Endometrium (tissue), 2 donors: ENCODE results near the gene GLIPR1.
"Not testable (repeated sequence)": the region's sequence is repeated elsewhere in the genome, so short reads cannot be mapped to it uniquely, and the experiment has no call there.

Experiments used
- FAIRE-seq: peaks from 2 replicates; lab custom pipeline; 2012; peaks lifted over from hg19 to GRCh38; lab: Jason Lieb, UNC
- donor health status: control.
- donor health status: control.

The GLIPR1 gene

DNA sequence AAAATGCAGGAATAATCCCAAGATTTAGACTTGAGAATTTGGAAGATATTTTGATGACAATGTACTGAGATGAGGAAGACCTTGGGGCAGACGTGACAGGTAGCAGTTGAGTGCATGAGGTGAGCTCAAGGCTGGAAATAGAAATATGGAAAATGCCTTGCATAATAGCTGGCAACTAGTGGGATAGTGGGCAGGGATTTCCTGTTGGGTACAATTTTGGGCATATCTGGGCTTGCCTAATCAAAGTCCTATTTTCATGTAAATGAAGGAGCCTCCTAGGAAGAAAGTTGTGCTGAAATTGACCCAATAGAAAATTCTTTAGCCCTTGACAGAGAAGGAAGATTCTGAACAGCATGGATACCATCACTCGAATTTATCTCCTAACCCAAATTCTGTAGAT is 6.4 kb upstream of the GLIPR1 start:
- FAIRE-seq, result no peak

DNA sequence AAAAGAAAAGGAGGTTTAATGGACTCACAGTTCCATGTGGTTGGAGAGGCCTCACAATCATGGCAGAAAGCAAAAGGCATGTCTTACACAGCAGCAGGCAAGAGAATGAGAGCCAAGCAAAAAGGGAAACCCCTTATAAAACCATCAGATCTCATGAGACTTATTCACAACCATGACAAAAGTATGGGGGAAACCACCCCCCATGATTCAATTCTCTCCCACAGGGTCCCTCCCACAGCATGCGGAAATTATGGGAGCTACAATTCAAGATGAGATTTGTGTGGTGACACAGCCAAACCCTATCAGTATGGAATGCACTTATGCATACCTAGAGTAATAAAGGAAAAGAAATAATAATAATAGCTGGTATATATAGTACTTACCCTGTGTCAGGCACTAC is 4.5 kb upstream of the GLIPR1 start:
- FAIRE-seq, result no peak

DNA sequence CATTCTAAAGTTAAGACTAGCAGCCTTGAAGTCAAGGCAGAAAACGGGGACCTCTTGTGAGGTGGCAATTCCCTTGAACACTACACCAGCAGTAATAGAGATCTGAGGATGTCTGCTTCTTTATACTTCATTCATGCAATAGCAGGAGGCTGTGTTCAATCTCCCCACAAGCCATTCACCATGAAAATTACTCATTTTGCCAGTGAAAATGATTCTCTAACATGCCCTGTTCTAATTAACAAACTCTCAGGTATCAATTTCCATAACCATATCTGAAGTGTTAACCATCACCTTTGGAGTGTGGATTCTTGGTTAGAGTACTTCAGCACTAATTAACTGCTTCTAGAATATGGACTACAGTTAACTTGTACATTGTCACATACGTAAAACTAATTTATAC is 3.4 kb upstream of the GLIPR1 start:
- FAIRE-seq, result no peak

DNA sequence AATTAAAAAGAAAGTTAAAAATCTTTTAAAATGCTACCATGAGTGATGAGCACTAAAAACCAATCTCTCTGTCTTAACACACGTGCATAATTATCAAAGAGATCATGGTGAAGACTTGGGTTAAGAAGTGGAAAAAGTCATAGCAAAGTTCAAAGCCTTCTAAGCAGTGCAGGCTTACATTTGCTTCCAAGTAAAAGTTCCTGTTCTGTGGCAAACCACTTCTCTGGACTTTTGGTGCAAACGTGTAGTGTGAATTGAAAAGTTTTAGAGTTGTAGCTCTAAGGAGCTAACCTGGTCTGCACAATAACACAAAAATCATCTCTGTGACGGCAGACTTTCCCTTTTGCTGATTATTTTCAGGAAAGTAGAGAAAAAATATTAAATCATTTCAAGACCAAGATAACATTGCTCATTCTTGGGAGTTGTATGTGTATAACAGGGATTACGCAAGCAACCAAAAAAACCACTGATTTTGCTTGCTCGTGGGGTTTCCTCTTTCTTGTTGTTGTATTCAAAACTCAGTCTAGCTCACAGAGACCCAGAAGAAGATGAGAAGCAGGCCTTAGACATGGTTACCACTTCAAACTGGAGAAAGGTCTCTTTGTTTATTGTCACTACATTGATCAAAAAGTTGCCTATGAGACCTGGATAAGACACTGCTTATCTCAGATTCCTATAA is 2.3 kb upstream of the GLIPR1 start:
- no peak for FAIRE-seq

DNA sequence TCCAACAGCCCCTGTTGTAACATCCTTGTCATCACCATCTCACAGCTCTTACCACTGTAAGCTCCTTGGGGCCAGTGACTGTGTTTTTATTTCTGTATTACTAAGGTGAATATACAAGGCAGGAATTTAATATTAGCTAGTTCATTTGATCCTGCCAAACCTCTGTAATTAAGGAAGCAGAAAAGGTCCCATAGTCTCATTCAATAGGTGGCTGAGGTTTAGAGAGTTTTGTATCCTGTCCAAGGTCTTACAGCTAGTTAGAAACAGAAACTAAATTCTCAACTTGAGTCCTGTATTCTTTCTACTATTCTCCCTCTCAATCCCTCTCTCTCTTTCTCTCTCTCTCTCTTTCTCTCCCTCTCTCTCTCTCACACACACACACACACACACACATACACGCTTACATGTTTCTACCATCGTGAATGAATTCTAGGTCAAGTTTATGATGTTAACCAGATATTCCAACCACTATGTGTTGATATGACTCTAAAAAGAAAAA is 543 bp upstream of the GLIPR1 start:
- FAIRE-seq, result no peak

DNA sequence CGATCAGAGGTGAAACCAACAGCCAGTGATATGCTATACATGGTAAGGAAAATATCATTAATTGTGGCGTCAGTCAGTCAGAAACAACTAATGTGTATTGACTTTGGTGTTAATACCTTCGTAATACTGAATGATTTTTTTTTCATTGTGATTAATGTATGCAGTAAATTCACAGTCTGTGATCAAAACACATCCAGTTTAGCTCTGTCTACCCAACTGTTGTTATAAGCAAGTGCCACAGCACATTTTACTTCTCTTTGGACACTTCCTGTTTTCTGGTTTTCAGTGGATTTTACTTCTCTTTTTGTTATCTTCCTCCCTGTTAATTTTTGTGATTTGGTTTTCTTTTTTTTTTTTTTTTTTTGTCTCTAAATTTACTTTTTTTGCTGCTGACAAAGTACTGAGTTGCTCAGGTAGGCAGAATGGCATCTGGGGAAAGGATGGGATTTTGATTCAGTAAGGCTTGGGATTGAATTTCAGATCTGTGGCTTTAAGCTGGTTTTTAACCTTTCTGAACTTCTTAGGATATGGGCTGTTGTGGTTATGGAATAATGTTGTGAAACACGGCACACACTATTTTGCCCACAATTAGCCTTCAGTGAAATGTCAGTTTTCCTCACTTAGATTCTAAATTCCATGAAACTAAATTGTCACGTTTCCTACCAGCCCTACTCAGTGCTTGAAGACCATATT is 604 bp downstream of the GLIPR1 start:
- FAIRE-seq, result no peak

DNA sequence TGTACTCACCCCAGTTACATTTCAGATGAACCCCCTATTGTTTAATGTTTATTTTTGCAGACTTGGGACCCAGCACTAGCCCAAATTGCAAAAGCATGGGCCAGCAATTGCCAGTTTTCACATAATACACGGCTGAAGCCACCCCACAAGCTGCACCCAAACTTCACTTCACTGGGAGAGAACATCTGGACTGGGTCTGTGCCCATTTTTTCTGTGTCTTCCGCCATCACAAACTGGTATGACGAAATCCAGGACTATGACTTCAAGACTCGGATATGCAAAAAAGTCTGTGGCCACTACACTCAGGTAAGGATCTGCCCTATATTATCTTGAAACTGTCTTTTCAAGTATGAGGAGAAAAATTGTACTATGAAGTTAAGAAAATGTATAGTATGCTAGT is 1.2 kb downstream of the GLIPR1 start:
- no peak for FAIRE-seq

DNA sequence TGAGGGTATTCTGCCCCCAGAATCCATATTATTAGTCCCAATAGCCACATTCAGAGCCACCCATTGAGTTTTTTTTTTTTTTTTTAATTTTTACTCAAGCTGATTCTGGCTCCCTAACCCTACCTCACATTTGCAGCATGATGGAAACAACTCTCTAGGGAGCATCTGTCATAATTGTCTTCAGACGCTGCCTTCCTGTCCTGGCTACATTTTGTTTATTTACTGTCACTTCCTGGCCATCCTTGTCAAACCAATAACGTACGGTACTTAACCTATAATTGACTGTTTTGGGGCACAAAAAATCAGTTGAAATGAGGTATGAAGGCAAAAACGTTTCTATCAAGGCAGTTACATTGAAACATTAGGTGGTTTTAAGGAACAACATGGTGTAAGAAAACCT is 2.1 kb downstream of the GLIPR1 start:
- FAIRE-seq, result no peak

DNA sequence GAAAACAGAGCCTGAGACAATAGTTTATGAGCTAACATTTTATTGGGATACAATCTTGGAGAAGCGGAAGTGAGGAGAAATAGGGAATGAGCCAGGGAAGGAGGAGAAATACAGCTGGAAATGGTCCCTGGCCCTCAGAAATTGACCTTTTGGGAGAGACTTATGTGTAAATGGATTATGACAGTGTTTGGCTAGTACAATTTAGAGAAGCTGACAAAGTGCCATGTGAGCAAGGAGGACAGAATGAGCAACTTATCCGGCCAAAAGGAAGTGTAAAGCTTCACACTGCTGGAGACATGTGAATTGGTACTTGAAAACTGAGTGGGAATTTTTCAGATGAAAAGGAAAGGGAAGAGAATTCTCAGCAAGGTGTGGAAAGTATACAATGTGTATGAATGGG is 2.9 kb downstream of the GLIPR1 start:
- no peak for FAIRE-seq

DNA sequence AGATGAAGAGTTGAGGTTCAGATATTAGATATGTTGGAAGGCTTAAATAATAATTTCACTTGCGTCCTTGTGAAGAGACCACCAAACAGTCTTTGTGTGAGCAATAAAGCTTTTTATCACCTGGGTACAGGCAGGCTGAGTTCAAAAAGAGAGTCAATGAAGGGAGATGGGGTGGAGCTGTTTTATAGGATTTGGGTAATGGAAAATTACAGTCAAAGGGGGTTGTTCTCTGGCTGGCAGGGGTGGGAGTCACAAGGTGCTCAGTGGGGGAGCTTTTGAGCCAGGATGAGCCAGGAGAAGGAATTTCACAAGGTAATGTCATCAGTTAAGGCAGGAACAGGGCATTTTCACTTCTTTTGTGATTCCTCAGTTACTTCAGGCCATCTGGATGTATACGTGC is 3.9 kb downstream of the GLIPR1 start:
- FAIRE-seq, result not testable (repeated sequence)

DNA sequence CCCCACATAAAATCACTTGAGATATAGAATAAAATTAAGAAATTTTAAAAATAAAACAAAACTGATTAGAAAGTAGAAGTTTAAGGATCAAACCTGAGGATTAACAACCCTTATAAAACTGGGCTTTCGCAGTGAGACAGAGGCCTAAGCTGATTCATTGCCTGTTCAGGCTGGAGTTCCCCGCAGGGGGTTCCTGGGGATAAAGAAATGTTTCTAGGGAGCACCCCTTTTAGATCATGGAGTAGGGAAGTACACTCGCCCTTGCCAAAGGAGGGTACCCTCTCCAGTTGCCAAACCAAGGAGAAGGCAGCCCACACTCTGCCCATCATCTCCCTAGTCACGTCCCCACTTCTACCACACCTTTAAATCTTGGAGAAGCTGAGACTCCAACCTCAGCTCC is 6.8 kb downstream of the GLIPR1 start:
- no peak for FAIRE-seq

DNA sequence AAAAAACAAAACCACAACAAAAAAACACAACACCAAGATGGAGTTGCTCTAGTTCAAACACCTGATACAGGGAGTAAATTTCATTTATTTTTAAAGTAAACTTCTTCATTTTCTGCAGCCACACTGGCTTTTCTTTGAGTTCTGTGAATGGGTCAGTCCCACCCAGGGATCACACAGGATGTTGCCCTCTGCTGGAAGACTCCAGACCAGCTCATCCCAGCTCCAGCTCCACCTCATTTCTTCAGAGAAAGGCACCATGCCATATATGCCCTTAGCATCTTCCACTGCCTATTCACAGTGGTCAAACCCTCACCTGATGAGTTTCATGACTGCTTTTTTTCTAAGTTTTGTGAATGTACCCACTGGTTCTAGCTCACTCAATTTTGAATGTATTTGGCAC is 8.0 kb downstream of the GLIPR1 start:
- no peak for FAIRE-seq

DNA sequence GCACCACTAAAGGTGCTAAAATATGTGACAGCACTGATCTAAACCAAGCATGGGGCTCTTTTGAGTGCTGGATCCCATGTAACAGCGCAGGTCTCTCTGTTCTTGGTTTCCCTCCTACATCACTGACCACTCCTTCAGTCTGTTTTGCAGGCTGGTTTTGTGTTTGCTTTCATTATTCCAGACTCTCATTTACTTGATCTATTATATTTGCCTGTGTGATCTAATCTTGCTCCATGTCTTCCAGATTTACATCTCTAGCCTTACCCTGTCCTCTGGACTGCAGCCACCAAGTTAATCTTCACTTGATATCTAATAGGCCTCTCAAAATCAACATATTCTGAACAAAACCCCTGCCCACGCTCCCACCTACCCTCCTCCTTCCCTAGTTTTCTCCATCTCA is 8.6 kb downstream of the GLIPR1 start:
- no peak for FAIRE-seq

DNA sequence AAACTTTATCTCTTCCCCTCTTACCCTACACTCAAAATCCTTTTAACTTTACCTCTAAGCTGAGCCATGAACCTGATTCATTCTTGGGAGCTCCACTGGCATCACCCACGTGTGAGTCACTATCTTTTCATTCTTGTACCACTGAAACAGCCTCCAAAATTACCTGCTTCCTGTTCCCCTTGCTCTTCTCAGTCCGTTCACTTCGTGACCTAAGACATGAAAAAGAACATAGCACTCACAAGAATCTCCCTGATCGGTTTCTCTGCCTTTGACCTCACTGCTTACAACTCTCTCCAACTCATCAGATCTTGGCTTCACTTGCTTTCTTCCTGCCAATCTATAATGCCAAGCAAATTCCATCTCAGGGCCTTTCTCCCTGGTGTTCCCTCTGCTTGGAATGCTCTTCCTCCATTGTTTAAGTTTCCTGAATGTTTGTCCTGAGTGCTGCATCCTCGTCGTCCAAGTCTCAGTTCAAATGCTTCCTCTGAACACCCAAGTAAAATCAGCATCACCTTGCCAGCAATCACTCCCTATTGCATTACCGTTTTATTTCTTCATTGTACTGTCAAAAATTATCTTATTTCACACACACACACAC is 9.2 kb downstream of the GLIPR1 start:
- no peak for FAIRE-seq

DNA sequence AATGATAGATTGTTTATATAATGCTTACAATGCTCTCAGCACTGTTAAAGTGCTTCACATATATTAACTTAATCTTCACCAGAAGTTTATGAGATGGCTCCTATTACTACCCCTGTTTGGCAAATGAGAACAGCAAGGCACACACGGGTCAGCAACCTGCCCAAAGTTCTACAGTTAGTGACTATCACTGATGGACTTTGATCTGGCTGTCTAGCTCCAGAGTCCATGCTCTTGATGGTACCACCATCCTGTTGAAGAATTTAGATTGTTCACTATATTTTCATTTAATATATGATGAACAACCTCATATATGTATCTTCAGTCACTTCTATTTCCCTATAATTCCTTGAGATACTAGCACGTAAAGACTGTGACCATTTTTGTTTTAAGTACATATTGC is 10.6 kb downstream of the GLIPR1 start:
- no peak for FAIRE-seq

DNA sequence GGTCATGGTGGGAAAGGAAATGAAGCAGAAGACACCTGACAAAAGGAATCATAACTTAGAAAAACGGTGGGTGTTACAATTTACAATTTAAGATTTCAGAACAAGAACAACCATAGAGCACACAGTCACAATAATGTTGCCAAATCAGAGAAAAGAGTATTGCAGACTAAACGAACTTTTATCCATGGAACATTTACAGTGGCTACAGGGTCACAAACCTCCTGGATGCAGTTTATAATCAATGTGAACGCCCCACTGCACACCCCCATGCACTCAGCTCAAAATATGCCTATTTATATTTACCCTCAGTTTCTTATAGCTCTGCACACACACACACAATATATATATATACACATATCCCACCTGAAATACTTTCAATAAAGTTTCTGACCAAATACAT is 22.9 kb downstream of the GLIPR1 start:
- no peak for FAIRE-seq

DNA sequence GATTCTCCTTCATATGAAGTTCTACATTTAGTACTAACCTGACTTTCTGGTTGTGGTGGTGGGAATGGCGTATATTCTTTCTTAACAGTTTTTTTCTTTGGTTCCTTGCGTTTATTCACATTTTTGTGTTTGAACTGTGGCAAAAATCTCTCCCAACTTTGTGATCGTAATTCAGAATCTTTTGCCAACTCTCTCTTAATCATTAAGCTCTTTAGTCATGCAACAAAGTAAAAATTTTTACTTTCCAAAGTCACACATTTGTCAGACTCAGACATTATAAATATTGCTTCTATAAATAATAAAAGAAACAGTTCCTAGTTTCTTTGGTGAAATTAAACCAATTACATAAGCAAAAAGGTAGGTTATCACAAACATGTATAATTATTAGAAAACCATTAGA is 23.3 kb downstream of the GLIPR1 start:
- peak; percentile 57 for FAIRE-seq

DNA sequence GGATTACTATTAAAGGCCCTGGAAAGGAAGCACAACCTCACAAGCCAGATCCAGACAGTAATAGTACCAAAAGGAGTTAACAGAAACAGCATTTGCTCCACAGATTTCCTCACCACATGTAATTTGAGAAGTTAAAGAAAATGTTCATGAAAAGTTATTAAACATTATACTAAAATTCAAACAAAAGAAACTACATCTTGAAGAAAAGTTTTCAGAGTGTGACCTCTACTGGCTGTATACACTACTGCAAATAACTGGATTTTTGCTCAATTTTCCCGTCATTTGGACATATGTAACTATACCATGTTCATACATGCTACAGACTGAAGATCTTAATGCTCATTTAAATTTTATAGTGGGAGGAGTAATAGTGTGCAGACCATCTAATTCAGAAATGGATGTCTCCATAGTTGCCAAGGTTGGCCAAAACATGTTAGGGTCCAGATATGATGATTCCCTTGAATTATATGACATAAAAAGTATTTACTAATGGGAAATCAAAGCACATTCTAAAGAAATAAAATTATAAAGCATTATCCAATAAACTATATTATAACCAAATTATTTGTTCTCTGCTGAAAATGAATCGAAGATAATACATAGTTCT is 25.3 kb downstream of the GLIPR1 start:
- FAIRE-seq, result peak; percentile 8

DNA sequence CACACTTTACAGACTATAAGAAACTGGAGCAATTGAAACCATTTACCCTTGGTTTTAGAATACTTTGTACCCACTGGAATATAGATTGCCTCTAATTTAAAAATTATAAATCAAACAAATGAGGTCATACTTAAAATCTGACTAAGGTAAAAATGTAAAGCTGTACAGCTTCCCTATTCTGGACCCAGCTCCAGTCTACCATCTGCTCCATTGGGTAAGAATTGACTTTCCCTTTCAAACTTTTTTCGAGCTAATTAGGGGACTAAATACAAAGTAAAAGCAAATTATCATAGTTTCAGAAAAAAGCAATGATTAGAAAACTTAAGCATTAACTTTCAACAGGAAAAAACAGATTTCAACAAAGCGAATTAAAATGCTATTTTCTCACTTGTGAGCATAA is 26.5 kb downstream of the GLIPR1 start:
- no peak for FAIRE-seq

DNA sequence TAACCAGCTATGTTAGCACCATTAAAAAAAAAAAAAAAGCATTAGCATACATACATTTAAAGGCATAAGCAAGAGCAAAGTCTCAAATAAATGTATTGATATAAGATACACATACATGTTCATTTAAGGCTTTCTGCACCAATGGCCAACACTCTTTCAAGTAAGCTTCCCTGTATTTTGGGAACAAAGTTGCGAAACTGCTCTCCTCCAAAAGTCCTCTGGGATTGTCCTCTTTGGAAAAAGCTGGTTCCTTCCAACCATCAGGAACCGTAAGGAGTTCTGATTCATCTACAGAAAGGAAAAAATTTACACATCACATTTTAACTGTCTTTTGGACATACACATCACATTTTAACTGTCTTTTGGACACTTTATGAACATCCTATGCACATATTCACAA is 27.6 kb downstream of the GLIPR1 start:
- FAIRE-seq, result no peak

DNA sequence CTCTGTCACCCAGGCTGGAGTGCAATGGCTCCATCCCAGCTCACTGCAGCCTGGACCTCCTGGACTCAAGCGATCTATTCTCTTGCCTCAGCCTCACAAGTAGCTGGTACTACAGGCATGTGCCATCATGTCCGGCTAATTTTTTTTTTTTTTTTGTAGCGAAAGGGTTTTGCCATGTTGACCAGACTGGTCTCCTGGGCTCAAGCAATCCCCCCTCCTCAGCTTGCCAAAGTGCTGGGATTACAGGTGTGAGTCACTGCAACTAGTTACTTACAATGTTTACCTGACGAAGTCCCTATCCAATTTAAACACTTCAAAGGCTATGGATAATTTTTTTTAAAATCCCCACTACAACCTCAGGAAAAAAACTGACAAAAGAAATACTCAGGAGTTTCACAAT is 29.1 kb downstream of the GLIPR1 start:
- FAIRE-seq, result no peak

DNA sequence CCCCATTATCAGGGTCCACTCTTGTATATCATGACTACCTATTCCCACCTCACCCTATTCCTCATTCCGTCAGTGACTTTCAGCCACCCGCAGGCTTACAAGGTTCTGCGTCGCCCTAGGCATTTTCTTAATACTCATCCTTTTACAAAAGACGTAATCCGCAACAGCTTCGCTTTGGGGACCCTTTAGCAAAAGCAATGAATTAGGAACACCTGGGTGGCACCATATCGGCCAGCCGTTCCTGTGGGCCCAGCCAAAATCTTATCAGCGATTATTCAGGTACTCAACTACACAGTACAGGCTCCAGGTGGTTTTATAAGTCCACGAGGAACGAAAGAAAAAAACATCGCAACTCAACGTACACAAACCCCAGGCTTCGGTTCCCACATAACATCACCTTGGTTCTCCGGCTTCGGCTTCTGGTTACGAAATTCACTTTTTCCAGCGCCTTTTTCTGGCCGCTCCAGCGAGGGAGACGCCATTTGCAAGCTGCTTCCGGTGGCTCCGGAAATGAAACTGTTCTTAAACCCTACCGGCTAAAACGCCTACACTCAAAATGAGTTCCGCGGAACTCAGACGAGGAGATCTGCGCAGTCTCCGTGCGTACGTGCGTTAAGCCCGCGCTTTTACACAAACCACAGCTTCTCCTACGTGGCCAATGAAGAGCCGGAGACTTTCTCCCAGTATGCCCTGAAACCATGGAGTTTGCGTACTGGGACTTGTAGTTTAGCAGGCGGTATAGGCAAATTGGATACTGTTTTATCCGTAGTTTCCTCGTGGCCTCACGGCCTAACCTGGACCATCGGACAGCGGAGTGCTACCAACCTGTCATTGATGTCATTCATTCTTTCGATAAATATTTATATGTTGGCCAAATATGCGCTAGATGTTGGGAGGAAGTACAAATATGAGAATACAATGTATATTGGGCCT is 30.8 kb downstream of the GLIPR1 start, which contains the start of gene KRR1:
Gene KRR1 (minus strand): TSS at position 494 of the 933 bp plus-strand sequence. CDS start 12 bp downstream, at position 482.
- peak; percentile 98 for FAIRE-seq
